SK-N-SH (cell line): ENCODE data around the gene SEC23IP.

Experiments used
- POLR2AphosphoS5 ChIP-seq: IDR thresholded peaks from 2 replicates; pipeline ENCODE4 v1.6.1; 2012; ENCODE audit warnings: low read depth, low read length
- RCOR1 ChIP-seq: fragments of 150-350 bp; IDR thresholded peaks from 2 replicates; pipeline ENCODE4 v1.6.1; 2017; ENCODE audit warnings: antibody characterized with exemption, low read length
- SIN3A ChIP-seq: IDR thresholded peaks from 2 replicates; pipeline ENCODE4 v1.6.1; 2012; ENCODE audit warnings: low read depth, mild to moderate bottlenecking, low read length, moderate library complexity, borderline replicate concordance
- YY1 ChIP-seq: IDR thresholded peaks from 2 replicates; pipeline ENCODE4 v1.4.0; 2012; ENCODE audit warnings: low read depth, mild to moderate bottlenecking
- TF ChIP-seq, protein P1 (sequence below): IDR thresholded peaks from 2 replicates; pipeline ENCODE4 v1.6.1; 2012; ENCODE audit warnings: mild to moderate bottlenecking, low read depth, low read length, moderate library complexity
- TF ChIP-seq, protein P2 (sequence below): IDR thresholded peaks from 2 replicates; pipeline ENCODE4; 2012
- TF ChIP-seq, protein P3 (sequence below): fragments of 200-600 bp; sonication (generic); IDR thresholded peaks from 2 replicates; pipeline ENCODE4 v1.6.1; 2017; ENCODE audit warnings: antibody characterized with exemption, mild to moderate bottlenecking, moderate library complexity
- TF ChIP-seq, protein P4 (sequence below): fragments of 150-350 bp; IDR thresholded peaks from 2 replicates; pipeline ENCODE4 v1.6.1; 2016; ENCODE audit warnings: mild to moderate bottlenecking, low read depth, low read length

DNA sequence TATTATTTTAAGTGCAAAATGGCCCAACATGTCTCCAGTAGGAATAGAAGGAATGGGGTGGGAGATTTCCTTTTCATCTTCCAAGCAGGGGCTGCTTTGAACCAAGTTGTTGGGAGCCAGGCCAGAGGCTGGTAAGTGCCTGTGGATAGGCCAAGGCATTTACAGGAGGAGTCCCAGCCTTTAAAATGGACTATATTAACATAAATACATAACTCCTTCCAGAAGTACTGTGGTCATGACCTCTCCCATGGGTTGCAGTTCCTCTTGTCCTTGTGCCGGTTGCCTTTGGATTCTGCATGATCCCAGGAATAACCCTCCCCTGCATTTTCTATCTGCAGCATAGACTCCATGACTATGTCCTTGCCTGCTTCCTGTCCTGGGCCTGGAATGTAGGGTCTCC is 95.8 kb downstream of the SEC23IP start:
- TF ChIP-seq POLR2AphosphoS5 (no peak), RCOR1 (no peak), YY1 (no peak), SIN3A (no peak)
- TF ChIP-seq, protein P1, sequence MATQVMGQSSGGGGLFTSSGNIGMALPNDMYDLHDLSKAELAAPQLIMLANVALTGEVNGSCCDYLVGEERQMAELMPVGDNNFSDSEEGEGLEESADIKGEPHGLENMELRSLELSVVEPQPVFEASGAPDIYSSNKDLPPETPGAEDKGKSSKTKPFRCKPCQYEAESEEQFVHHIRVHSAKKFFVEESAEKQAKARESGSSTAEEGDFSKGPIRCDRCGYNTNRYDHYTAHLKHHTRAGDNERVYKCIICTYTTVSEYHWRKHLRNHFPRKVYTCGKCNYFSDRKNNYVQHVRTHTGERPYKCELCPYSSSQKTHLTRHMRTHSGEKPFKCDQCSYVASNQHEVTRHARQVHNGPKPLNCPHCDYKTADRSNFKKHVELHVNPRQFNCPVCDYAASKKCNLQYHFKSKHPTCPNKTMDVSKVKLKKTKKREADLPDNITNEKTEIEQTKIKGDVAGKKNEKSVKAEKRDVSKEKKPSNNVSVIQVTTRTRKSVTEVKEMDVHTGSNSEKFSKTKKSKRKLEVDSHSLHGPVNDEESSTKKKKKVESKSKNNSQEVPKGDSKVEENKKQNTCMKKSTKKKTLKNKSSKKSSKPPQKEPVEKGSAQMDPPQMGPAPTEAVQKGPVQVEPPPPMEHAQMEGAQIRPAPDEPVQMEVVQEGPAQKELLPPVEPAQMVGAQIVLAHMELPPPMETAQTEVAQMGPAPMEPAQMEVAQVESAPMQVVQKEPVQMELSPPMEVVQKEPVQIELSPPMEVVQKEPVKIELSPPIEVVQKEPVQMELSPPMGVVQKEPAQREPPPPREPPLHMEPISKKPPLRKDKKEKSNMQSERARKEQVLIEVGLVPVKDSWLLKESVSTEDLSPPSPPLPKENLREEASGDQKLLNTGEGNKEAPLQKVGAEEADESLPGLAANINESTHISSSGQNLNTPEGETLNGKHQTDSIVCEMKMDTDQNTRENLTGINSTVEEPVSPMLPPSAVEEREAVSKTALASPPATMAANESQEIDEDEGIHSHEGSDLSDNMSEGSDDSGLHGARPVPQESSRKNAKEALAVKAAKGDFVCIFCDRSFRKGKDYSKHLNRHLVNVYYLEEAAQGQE = no peak
- TF ChIP-seq, protein P2, sequence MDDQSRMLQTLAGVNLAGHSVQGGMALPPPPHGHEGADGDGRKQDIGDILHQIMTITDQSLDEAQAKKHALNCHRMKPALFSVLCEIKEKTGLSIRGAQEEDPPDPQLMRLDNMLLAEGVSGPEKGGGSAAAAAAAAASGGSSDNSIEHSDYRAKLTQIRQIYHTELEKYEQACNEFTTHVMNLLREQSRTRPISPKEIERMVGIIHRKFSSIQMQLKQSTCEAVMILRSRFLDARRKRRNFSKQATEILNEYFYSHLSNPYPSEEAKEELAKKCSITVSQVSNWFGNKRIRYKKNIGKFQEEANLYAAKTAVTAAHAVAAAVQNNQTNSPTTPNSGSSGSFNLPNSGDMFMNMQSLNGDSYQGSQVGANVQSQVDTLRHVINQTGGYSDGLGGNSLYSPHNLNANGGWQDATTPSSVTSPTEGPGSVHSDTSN = no peak
- TF ChIP-seq, protein P3, sequence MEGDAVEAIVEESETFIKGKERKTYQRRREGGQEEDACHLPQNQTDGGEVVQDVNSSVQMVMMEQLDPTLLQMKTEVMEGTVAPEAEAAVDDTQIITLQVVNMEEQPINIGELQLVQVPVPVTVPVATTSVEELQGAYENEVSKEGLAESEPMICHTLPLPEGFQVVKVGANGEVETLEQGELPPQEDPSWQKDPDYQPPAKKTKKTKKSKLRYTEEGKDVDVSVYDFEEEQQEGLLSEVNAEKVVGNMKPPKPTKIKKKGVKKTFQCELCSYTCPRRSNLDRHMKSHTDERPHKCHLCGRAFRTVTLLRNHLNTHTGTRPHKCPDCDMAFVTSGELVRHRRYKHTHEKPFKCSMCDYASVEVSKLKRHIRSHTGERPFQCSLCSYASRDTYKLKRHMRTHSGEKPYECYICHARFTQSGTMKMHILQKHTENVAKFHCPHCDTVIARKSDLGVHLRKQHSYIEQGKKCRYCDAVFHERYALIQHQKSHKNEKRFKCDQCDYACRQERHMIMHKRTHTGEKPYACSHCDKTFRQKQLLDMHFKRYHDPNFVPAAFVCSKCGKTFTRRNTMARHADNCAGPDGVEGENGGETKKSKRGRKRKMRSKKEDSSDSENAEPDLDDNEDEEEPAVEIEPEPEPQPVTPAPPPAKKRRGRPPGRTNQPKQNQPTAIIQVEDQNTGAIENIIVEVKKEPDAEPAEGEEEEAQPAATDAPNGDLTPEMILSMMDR = no peak
- TF ChIP-seq, protein P4, sequence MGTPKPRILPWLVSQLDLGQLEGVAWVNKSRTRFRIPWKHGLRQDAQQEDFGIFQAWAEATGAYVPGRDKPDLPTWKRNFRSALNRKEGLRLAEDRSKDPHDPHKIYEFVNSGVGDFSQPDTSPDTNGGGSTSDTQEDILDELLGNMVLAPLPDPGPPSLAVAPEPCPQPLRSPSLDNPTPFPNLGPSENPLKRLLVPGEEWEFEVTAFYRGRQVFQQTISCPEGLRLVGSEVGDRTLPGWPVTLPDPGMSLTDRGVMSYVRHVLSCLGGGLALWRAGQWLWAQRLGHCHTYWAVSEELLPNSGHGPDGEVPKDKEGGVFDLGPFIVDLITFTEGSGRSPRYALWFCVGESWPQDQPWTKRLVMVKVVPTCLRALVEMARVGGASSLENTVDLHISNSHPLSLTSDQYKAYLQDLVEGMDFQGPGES = no peak
